Endothelial cell of hepatic sinusoid (primary cell): ENCODE data around the gene FBXO44.
"Not testable (repeated sequence)": the region's sequence is repeated elsewhere in the genome, so short reads cannot be mapped to it uniquely, and the experiment has no call there.

Experiments used
- in situ Hi-C: cut with HindIII; loops from 2 replicates; pipeline ENCODE4 v1.10.0; 2017; ENCODE audit warnings: low sequenced_read_pairs

The FBXO44 gene

GRCh38 chr1:11654137-11654938, at the start of gene FBXO44, which contains the start of gene FBXO2:
Gene FBXO44, plus strand, starts transcription at chr1:11654877. Its CDS starts 959 bp downstream, at chr1:11655836.
Gene FBXO2, minus strand, starts transcription at chr1:11654429. Its CDS starts 89 bp downstream, at chr1:11654340.
- in situ Hi-C loops = no loop called here

- in situ Hi-C loops = no loop called here
Observed at GRCh38 chr1:11606775-11607174, 47.9 kb upstream of the FBXO44 start.

- in situ Hi-C loops = not testable (repeated sequence)
Observed at GRCh38 chr1:11608596-11609130, 46.0 kb upstream of the FBXO44 start.

- in situ Hi-C loops = not testable (repeated sequence)
Observed at GRCh38 chr1:11609378-11609777, 45.3 kb upstream of the FBXO44 start.

- in situ Hi-C loops = no loop called here
Observed at GRCh38 chr1:11610629-11611180, 44.0 kb upstream of the FBXO44 start.

- in situ Hi-C loops = no loop called here
Observed at GRCh38 chr1:11611638-11612327, 42.9 kb upstream of the FBXO44 start.

GRCh38 chr1:11613347-11613746, 41.3 kb upstream of the FBXO44 start:
- in situ Hi-C loops = no loop called here

- in situ Hi-C loops = loop anchor here (5.0 kb wide), 2 partner anchors 43 to 288 kb away; no protein-coding TSS in a partner anchor
Observed at GRCh38 chr1:11615090-11615489, 39.6 kb upstream of the FBXO44 start.

- in situ Hi-C loops = loop anchor here (5.0 kb wide), 2 partner anchors 44 to 289 kb away; no protein-coding TSS in a partner anchor
Observed at GRCh38 chr1:11616766-11617165, 37.9 kb upstream of the FBXO44 start.

GRCh38 chr1:11617314-11617713, 37.4 kb upstream of the FBXO44 start:
- in situ Hi-C loops = loop anchor here (5.0 kb wide), 2 partner anchors 45 to 290 kb away; no protein-coding TSS in a partner anchor

- in situ Hi-C loops = loop anchor here (5.0 kb wide), 2 partner anchors 45 to 290 kb away; no protein-coding TSS in a partner anchor
Observed at GRCh38 chr1:11617741-11618140, 36.9 kb upstream of the FBXO44 start.

- in situ Hi-C loops = no loop called here
Observed at GRCh38 chr1:11620405-11620804, 34.3 kb upstream of the FBXO44 start.

- in situ Hi-C loops = no loop called here
Observed at GRCh38 chr1:11620924-11621323, 33.8 kb upstream of the FBXO44 start.

GRCh38 chr1:11622398-11622797, 32.3 kb upstream of the FBXO44 start:
- in situ Hi-C loops = no loop called here

- in situ Hi-C loops = no loop called here
Observed at GRCh38 chr1:11623702-11624101, 31.0 kb upstream of the FBXO44 start.

GRCh38 chr1:11626551-11626950, 28.1 kb upstream of the FBXO44 start:
- in situ Hi-C loops = no loop called here

- in situ Hi-C loops = no loop called here
Observed at GRCh38 chr1:11628767-11629166, 25.9 kb upstream of the FBXO44 start.

- in situ Hi-C loops = no loop called here
Observed at GRCh38 chr1:11629184-11630016, 25.3 kb upstream of the FBXO44 start.

- in situ Hi-C loops = no loop called here
Observed at GRCh38 chr1:11634365-11635192, 20.1 kb upstream of the FBXO44 start.
